Uterus (tissue), 4 donors: Measurements from ENCODE around the gene SMAP1. TPM values are rescaled to one million over a fixed set of nuclear protein-coding genes. Genes with fewer than 3 reads are reported as not detected.

Experiments
- DNase-seq, 2 donors: peaks; one replicate each; pipeline ENCODE4 v3.0.0-alpha.2; 2019 to 2020
- H3K27ac ChIP-seq, 2 donors: fragments of 200-600 bp; sonication (generic); 1 replicate in 1 of 2; 2 replicates in 1 of 2; pipeline ENCODE4 v1.5.1; 2016 to 2018
- H3K27me3 ChIP-seq, 2 donors: fragments of 200-600 bp; sonication (generic); one replicate each; pipeline ENCODE4 v1.5.1; 2018 to 2019; ENCODE audit warnings: control low read depth in 1 of 2
- H3K36me3 ChIP-seq, 2 donors: fragments of 200-600 bp; sonication (generic); one replicate each; pipeline ENCODE4 v1.5.1; 2019; ENCODE audit warnings: control low read depth in 1 of 2
- H3K4me1 ChIP-seq, 2 donors: fragments of 200-600 bp; sonication (generic); one replicate each; pipeline ENCODE4 v1.5.1; 2018 to 2019; ENCODE audit warnings: control low read depth in 1 of 2
- H3K4me3 ChIP-seq, 2 donors: fragments of 200-600 bp; sonication (generic); 1 replicate in 1 of 2; 2 replicates in 1 of 2; pipeline ENCODE4 v1.5.1; 2018 to 2019; ENCODE audit warnings: mild to moderate bottlenecking in 1 of 2
- H3K9me3 ChIP-seq, 2 donors: fragments of 200-600 bp; sonication (generic); one replicate each; pipeline ENCODE4 v1.5.1; 2019; ENCODE audit warnings: control low read depth in 1 of 2
- CTCF ChIP-seq, 4 experiments: fragments of 200-600 bp in 2 of 4; fragments of 450-650 bp in 2 of 4; sonication (generic) in 2 of 4; IDR thresholded peaks; one replicate each; pipeline ENCODE4 v1.5.1; 2016 to 2019; ENCODE audit warnings: antibody characterized with exemption in 4 of 4, mild to moderate bottlenecking in 2 of 4, moderate library complexity in 1 of 4
- POLR2A ChIP-seq, 2 donors: fragments of 450-650 bp; IDR thresholded peaks; one replicate each; pipeline ENCODE4 v1.6.1; 2016; ENCODE audit warnings: antibody characterized with exemption in 2 of 2, mild to moderate bottlenecking in 1 of 2, moderate library complexity in 1 of 2
- intact Hi-C: fragments of 100-400 bp; cut with DNase I; formaldehyde crosslinking; loops from one replicate; pipeline ENCODE4 v1.15.1; 2023; ENCODE audit warnings: low total_unique reads
- total RNA-seq, 4 donors: library from RNA; depleted of rRNA in 3 of 4; stranded (reverse); fragments of >200 nt in 3 of 4; gene quantifications; one replicate each; pipeline versions ENCODE4 v1.1.0 to v1.2.4, GENCODE V29; 2014 to 2023
- donor health status: DM: yes; HTN: yes; CAD: no.

The SMAP1 gene
- total RNA-seq, 4 donors from 2014 or later, result 14.1 to 27.4 (median 22.7) TPM

GRCh38 chr6:70886071-70886470, 218.4 kb downstream of the SMAP1 start:
- intact Hi-C loops, result no loop called here
- Histone ChIP-seq H3K36me3 (no peaks in the 10 kb centered on the region), H3K9me3 (no peaks in the 10 kb centered on the region), H3K27ac (no peak overlapping the region), H3K4me1 (no peaks in the 10 kb centered on the region), H3K4me3 (no peak overlapping the region), H3K27me3 (no peaks in the 10 kb centered on the region)
- DNase-seq, result no peak
- TF ChIP-seq CTCF (IDR thresholded peaks at IDR 0.05) (no peak), POLR2A (IDR thresholded peaks at IDR 0.05) (no peak)

DNA sequence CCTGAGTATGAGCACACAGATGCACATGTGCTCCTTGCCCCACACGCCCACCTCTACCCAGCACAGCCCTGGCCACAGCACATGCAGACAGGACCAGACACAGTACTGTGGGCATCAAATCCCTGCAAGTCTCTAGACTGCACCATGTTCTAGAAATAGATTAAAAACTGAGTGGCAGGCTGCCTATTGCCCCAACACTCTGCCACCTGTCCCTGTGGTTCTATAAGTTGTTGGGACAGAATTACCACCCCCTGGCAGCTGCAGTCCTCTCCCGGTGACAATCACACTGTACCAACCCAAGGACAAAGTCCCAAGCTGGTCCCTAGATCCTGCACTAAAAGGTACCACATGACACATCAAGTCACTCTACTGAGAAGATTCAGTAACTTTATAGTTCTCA, 219.0 kb downstream of the SMAP1 start:
- Histone ChIP-seq H3K4me1 (no peaks in the 10 kb centered on the region), H3K9me3 (no peaks in the 10 kb centered on the region), H3K4me3 (no peak overlapping the region), H3K36me3 (no peaks in the 10 kb centered on the region), H3K27me3 (no peaks in the 10 kb centered on the region), H3K27ac (no peak overlapping the region)
- no peak for DNase-seq
- intact Hi-C loops, result no loop called here
- TF ChIP-seq CTCF (IDR thresholded peaks at IDR 0.05) (no peak), POLR2A (IDR thresholded peaks at IDR 0.05) (no peak)

GRCh38 chr6:70889270-70889669, 221.6 kb downstream of the SMAP1 start:
- no peaks in the 10 kb centered on the region for H3K4me1 ChIP-seq
- no peaks in the 10 kb centered on the region for H3K9me3 ChIP-seq
- no peaks in the 10 kb centered on the region for H3K36me3 ChIP-seq
- no peak overlapping the region for H3K4me3 ChIP-seq
- no peak for DNase-seq
- TF ChIP-seq CTCF (IDR thresholded peaks at IDR 0.05), result no peak
- no peak for TF ChIP-seq POLR2A (IDR thresholded peaks at IDR 0.05)
- no peak overlapping the region for H3K27ac ChIP-seq
- intact Hi-C loops, result no loop called here
- H3K27me3 ChIP-seq, result no peaks in the 10 kb centered on the region

- Histone ChIP-seq H3K9me3 (no peaks in the 10 kb centered on the region), H3K36me3 (no peaks in the 10 kb centered on the region), H3K27me3 (no peaks in the 10 kb centered on the region), H3K4me1 (no peaks in the 10 kb centered on the region), H3K4me3 (no peak overlapping the region), H3K27ac (no peak overlapping the region)
- intact Hi-C loops, result no loop called here
- TF ChIP-seq CTCF (IDR thresholded peaks at IDR 0.05) (no peak), POLR2A (IDR thresholded peaks at IDR 0.05) (no peak)
- DNase-seq, result no peak
These were observed 226.3 kb downstream of the SMAP1 start for GRCh38 chr6:70894001-70894400.

DNA sequence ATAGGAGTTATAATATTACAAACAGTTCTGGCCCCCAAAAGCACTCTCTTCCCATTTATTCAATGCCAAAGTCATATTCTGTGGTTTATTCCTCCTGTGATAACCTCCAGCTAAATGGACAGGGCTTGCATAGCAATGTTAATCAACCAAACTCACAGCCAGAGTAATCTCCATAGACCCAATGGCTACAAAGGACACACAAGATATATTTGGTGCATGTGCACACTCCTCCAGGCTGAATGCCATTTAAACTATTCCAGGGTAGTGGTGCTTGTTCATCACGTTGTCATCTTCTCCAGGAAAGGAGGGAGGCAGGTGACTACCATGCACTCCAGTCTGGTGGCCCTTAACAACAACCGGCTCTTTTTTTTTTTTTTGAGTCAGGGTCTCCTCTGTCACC, 232.4 kb downstream of the SMAP1 start:
- intact Hi-C loops, result no loop called here
- no peak for DNase-seq

More for the DNA sequence above, 232.4 kb downstream of the SMAP1 start:
- Histone ChIP-seq H3K9me3 (no peaks in the 10 kb centered on the region), H3K36me3 (no peaks in the 10 kb centered on the region), H3K4me1 (no peaks in the 10 kb centered on the region), H3K27me3 (no peaks in the 10 kb centered on the region), H3K27ac (no peak overlapping the region), H3K4me3 (no peak overlapping the region)
- TF ChIP-seq CTCF (IDR thresholded peaks at IDR 0.05) (no peak), POLR2A (IDR thresholded peaks at IDR 0.05) (no peak)
